PC-9 (cell line): Measurements from ENCODE around the gene GPC1. TPM values are rescaled to one million over a fixed set of nuclear protein-coding genes. Genes with fewer than 3 reads are reported as not detected.

ENCODE experiments used
- BruUV-seq: library from RNA; stranded (reverse); fragments of 400-500 nt; replicated peaks from 2 replicates; lab custom pipeline; 2021; lab: Mats Ljungman, UMichigan
- CTCF ChIA-PET: fragments of 300-600 bp; sonication (Branson Sonifier 250); formaldehyde crosslinking; loops from one replicate; lab custom pipeline; 2022; ENCODE audit warnings: antibody characterized with exemption; lab: Charles Lee
- POLR2A ChIA-PET: fragments of 300-600 bp; sonication (Branson Sonifier 250); formaldehyde crosslinking; loops from one replicate; lab custom pipeline; 2022; ENCODE audit warnings: antibody characterized with exemption; ENCODE audit not compliant: unreplicated experiment; lab: Charles Lee
- DNase-seq, 2 experiments: peaks; one replicate each; pipeline versions ENCODE4 v3.0.0 to v3.0.0-alpha.2; 2015 to 2022; ENCODE audit warnings: mixed read lengths in 1 of 2
- H2AFZ ChIP-seq: fragments of 200-600 bp; sonication (generic); 2 replicates; pipeline ENCODE4 v1.8.1; 2017; ENCODE audit warnings: antibody characterized with exemption
- H3F3A ChIP-seq: fragments of 200-600 bp; sonication (generic); 2 replicates; pipeline ENCODE4 v1.8.1; 2017; ENCODE audit warnings: antibody characterized with exemption, mild to moderate bottlenecking, low read depth; ENCODE audit not compliant: insufficient read depth
- H3K27ac ChIP-seq: fragments of 200-600 bp; sonication (generic); 2 replicates; pipeline ENCODE4 v1.6.1; 2016; ENCODE audit warnings: mixed run types
- H3K27me3 ChIP-seq: fragments of 200-600 bp; sonication (generic); 2 replicates; pipeline ENCODE4 v1.6.1; 2016; ENCODE audit warnings: low read depth, mixed run types; ENCODE audit not compliant: insufficient read depth
- H3K36me3 ChIP-seq: fragments of 200-600 bp; sonication (generic); 2 replicates; pipeline ENCODE4 v1.6.1; 2016; ENCODE audit warnings: low read depth, mixed run types
- H3K4me1 ChIP-seq: fragments of 200-600 bp; sonication (generic); replicated peaks from 2 replicates; pipeline ENCODE4 v1.6.1; 2016; ENCODE audit warnings: mixed run types; ENCODE audit not compliant: insufficient read depth
- H3K4me2 ChIP-seq: fragments of 200-600 bp; sonication (generic); 2 replicates; pipeline ENCODE4 v1.6.1; 2017; ENCODE audit warnings: mixed run types
- H3K4me3 ChIP-seq: fragments of 200-600 bp; sonication (generic); 2 replicates; pipeline ENCODE4 v1.6.1; 2016; ENCODE audit warnings: mixed run types
- H3K79me2 ChIP-seq: fragments of 200-600 bp; sonication (generic); 2 replicates; pipeline ENCODE4 v1.6.1; 2017; ENCODE audit warnings: low read depth, mixed run types
- H3K9me2 ChIP-seq: fragments of 200-600 bp; sonication (generic); 2 replicates; pipeline ENCODE4 v1.8.1; 2017; ENCODE audit warnings: mild to moderate bottlenecking; ENCODE audit not compliant: insufficient read depth
- H3K9me3 ChIP-seq: fragments of 200-600 bp; sonication (generic); 2 replicates; pipeline ENCODE4 v1.8.1; 2016; ENCODE audit warnings: low read depth; ENCODE audit not compliant: insufficient read depth
- H4K20me1 ChIP-seq: fragments of 200-600 bp; sonication (generic); 2 replicates; pipeline ENCODE4 v1.8.1; 2017; ENCODE audit not compliant: insufficient read depth
- CTCF ChIP-seq: fragments of 200-600 bp; sonication (generic); conservative IDR thresholded peaks from 2 replicates; pipeline ENCODE4 v1.6.1; 2017; ENCODE audit warnings: mixed run types, antibody characterized with exemption, mild to moderate bottlenecking, moderate library complexity
- EZH2 ChIP-seq: fragments of 200-600 bp; sonication (generic); IDR thresholded peaks from 2 replicates; pipeline ENCODE4 v1.8.0; 2017; ENCODE audit warnings: antibody characterized with exemption, low read depth
- intact Hi-C: fragments of 100-400 bp; cut with micrococcal nuclease; formaldehyde crosslinking; loops from one replicate; pipeline ENCODE4 v1.10.0; 2022; ENCODE audit not compliant: unreplicated experiment
- total RNA-seq: library from RNA; stranded (reverse); gene quantifications from 2 replicates; pipeline ENCODE4 v1.2.3, GENCODE V29; 2021

GPC1 gene
- total RNA-seq, 1 experiment from 2014 or later = 302 TPM

- Histone ChIP-seq H2AFZ (peak overlapping the region; percentile 25; the same call in 1 of the 2 replicates), H3K27me3 (no peaks in the 10 kb centered on the region), H3K4me3 (peak overlapping the region; percentile 82), H3K9me2 (no peaks in the 10 kb centered on the region), H3F3A (peaks cover 15% of the 10 kb centered on the region), H3K9me3 (no peaks in the 10 kb centered on the region), H3K4me1 (peaks cover 45% of the 10 kb centered on the region), H3K27ac (peak overlapping the region; percentile 18; the same call in 1 of the 2 replicates), H3K36me3 (no peaks in the 10 kb centered on the region), H3K79me2 (peaks cover 55% of the 10 kb centered on the region), H4K20me1 (peaks cover 27% of the 10 kb centered on the region), H3K4me2 (peak overlapping the region; percentile 97)
- no peak for TF ChIP-seq CTCF
- TF ChIP-seq EZH2 = no peak
- intact Hi-C loops = loop anchor here (1.0 to 5.0 kb wide), 4 partner anchors 131 to 185 kb away; partner anchors contain the start of gene RNPEPL1
- peak in 1 of 2 experiments; percentile 50 for DNase-seq
- no TSS peak for BruUV-seq
- POLR2A ChIA-PET = interaction anchor here (0.7 to 1.9 kb wide), 2 partner anchors 168 to 202 kb away, joined by 6 to 17 read pairs; no protein-coding TSS in a partner anchor
- CTCF ChIA-PET = interaction anchor here (0.6 kb wide), 4 partner anchors 34 to 292 kb away, joined by 3 to 8 read pairs (median 6); no protein-coding TSS in a partner anchor
These were observed 652 bp downstream of the GPC1 start for GRCh38 chr2:240435948-240436682.

GRCh38 chr2:240436683-240437550 is 1.5 kb downstream of the GPC1 start:
- no peak overlapping the region for H3K27ac ChIP-seq
- TSS peak; percentile 31 for BruUV-seq

More at GRCh38 chr2:240436683-240437550, 1.5 kb downstream of the GPC1 start:
- H3K4me1 ChIP-seq = peaks cover 42% of the 10 kb centered on the region
- peak overlapping the region; percentile 82 for H3K4me3 ChIP-seq
- H3K27me3 ChIP-seq = no peaks in the 10 kb centered on the region
- peaks cover 27% of the 10 kb centered on the region for H4K20me1 ChIP-seq
- peak overlapping the region; percentile 97 for H3K4me2 ChIP-seq
- H3K9me2 ChIP-seq = no peaks in the 10 kb centered on the region
- H3K79me2 ChIP-seq = peaks cover 55% of the 10 kb centered on the region
- H3K36me3 ChIP-seq = no peaks in the 10 kb centered on the region
- intact Hi-C loops = loop anchor here (5.0 kb wide), 2 partner anchors 130 to 135 kb away; partner anchors contain the start of gene RNPEPL1
- H3F3A ChIP-seq = peaks cover 15% of the 10 kb centered on the region
- 0 out of 2 replicates have a peak overlapping the region, but pooled peaks have one; percentile 25 for H2AFZ ChIP-seq
- ChIA-PET POLR2A (no interaction called here), CTCF (interaction anchor here (0.6 kb wide), 4 partner anchors 35 to 291 kb away, joined by 3 to 8 read pairs (median 6); no protein-coding TSS in a partner anchor)
- H3K9me3 ChIP-seq = no peaks in the 10 kb centered on the region
- TF ChIP-seq EZH2 (no peak), CTCF (no peak)
- DNase-seq = peak in 1 of 2 experiments; percentile 46
